Stimulated activated CD4-positive, alpha-beta T cell treated with anti-CD3 and anti-CD28 coated beads, TNF-alpha, amount 100 ng/mL, for 1 hour (primary cell): Measurements from ENCODE around the gene OR2S2.
"Not testable (repeated sequence)": the region's sequence is repeated elsewhere in the genome, so short reads cannot be mapped to it uniquely, and the experiment has no call there.

Experiments used
- DNase-seq, 3 donors: peaks; one replicate each; pipeline ENCODE4 v3.0.0-alpha.2; 2020; ENCODE audit warnings: low read depth in 3 of 3, low spot score in 1 of 3

Gene OR2S2

GRCh38 chr9:35958104-35958837 is at the start of gene OR2S2:
Gene OR2S2, minus strand, starts transcription at chr9:35958154. Its CDS starts 56 bp downstream, at chr9:35958098.
- DNase-seq: no peak

- no peak for DNase-seq
Observed at GRCh38 chr9:36007316-36007708, 49.4 kb upstream of the OR2S2 start.

GRCh38 chr9:36006549-36007315 is 48.8 kb upstream of the OR2S2 start:
- DNase-seq: no peak

GRCh38 chr9:36005891-36006290 is 47.9 kb upstream of the OR2S2 start:
- DNase-seq: no peak

GRCh38 chr9:35998333-35998732 is 40.4 kb upstream of the OR2S2 start:
- no peak for DNase-seq

- not testable (repeated sequence) for DNase-seq
Observed at GRCh38 chr9:35997016-35997415, 39.1 kb upstream of the OR2S2 start.

GRCh38 chr9:35996358-35996970 is 38.5 kb upstream of the OR2S2 start:
- no peak for DNase-seq

- DNase-seq: no peak
Observed at GRCh38 chr9:35994959-35995358, 37.0 kb upstream of the OR2S2 start.

GRCh38 chr9:35993976-35994720 is 36.2 kb upstream of the OR2S2 start:
- no peak for DNase-seq

GRCh38 chr9:35993136-35993535 is 35.2 kb upstream of the OR2S2 start:
- DNase-seq: not testable (repeated sequence)

GRCh38 chr9:35990155-35990554 is 32.2 kb upstream of the OR2S2 start:
- DNase-seq: no peak

- no peak for DNase-seq
Observed at GRCh38 chr9:35984021-35984420, 26.1 kb upstream of the OR2S2 start.

GRCh38 chr9:35981699-35982098 is 23.7 kb upstream of the OR2S2 start:
- DNase-seq: no peak

- no peak for DNase-seq
Observed at GRCh38 chr9:35980289-35981011, 22.5 kb upstream of the OR2S2 start.

- DNase-seq: no peak
Observed at GRCh38 chr9:35978792-35979191, 20.8 kb upstream of the OR2S2 start.

- DNase-seq: no peak
Observed at GRCh38 chr9:35976726-35977125, 18.8 kb upstream of the OR2S2 start.

- no peak for DNase-seq
Observed at GRCh38 chr9:35974800-35975199, 16.8 kb upstream of the OR2S2 start.

GRCh38 chr9:35972093-35972492 is 14.1 kb upstream of the OR2S2 start:
- DNase-seq: peak in 1 of 3 donors; percentile 14

- no peak for DNase-seq
Observed at GRCh38 chr9:35967042-35967441, 9.1 kb upstream of the OR2S2 start.

- DNase-seq: no peak
Observed at GRCh38 chr9:35966433-35966832, 8.5 kb upstream of the OR2S2 start.

GRCh38 chr9:35965011-35965410 is 7.1 kb upstream of the OR2S2 start:
- DNase-seq: no peak
